Muscle of back (tissue), 11 donors: Measurements from ENCODE around the gene EFCAB6. TPM values are rescaled to one million over a fixed set of nuclear protein-coding genes. Genes with fewer than 3 reads are reported as not detected.

Experiments
- DNase-seq, 3 donors: peaks; one replicate each; pipeline versions ENCODE4 v3.0.0 to v3.0.0-alpha.2; 2013
- polyA plus RNA-seq, 10 donors: library from polyadenylated mRNA; unstranded; fragments of 120-200 nt; gene quantifications; one replicate each; pipeline ENCODE4 v1.2.1, GENCODE V29; 2013; ENCODE audit not compliant: insufficient read length in 10 of 10

Gene EFCAB6
- polyA plus RNA-seq, 10 donors: 0.61 to 1.3 (median 0.80) TPM

DNA sequence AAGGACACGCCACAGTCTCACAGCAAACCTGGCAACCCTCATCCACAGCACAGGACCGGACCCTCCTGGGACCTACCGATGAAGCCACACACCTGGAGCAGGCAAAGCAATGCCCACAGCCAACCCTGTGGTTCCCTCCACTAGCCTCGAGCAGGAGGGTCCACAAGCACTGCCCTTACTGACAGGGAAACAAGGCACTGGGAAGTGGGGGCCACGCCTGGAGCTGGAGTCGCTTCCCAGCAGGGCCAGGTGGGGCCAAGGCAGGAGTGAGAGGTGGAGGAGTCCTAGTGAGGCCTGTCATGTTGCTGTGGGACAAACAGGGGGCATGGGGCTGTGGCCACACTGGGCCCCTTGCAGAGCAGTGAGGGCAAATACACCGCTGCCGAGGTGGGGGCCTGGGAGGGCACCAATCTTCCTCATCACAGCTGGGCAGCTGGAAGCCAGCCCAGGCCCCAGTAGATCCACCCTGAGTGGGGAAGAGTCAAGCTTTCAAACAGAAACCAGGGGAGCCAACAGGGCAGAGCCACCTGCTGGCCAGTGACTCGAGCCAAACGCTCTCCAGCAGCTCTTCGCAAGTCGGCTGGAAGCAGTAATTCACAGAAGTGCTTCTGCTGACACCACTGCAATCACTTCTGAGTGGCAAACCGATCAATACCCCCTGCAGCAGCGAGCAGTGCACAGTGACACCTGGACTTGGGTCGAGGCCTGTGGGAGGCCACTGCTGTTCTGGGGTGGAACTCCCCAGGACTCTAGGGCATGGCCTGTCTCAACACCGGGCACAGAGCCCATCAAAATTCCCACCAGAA lies 36.5 kb upstream of the EFCAB6 start:
- peak in 1 of 3 donors; percentile 57 for DNase-seq

DNA sequence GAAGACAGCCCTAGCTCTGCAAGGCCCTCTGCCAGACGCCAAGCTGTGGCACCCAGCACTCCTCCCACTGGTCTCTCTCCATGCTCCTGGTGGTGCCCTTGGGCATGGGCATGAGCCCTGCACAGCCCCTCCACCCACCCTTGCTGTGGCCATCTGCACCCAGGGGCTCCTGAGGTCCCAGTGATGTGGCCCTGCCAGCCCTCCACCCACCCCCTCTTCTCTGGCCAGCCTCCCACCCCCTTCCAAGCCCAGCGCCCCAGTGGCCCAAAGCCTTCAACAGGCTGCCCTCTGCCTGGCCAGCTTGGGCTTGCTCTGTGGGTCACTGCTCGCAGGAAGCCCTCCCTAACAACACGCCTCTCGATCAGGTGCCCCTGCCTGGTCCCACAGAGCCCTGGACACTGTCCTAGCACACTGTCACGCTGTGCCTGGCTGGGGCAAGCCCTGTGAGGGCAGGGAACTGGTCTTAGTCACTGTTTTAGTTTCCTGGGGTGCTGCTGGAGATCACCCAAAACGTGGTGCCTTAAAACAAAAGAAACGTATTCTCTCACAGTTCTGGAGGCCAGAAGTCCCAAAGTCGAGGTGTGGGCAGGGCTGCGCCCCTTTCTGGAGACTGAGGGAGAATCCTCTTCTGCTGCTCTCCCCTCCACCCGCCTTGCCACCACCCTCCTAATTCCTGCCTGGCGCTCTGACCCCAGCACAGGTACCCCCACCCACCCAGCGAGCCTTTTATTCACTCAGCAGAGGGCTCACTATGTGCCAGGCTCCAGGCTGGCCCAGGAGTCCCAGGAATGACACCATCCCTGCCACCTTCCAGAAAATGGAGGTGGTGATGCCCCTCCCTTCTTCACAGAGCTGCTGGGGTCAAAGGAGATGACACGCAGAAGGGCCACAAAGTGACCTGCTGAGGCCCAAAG lies 35.5 kb upstream of the EFCAB6 start:
- DNase-seq: no peak

DNA sequence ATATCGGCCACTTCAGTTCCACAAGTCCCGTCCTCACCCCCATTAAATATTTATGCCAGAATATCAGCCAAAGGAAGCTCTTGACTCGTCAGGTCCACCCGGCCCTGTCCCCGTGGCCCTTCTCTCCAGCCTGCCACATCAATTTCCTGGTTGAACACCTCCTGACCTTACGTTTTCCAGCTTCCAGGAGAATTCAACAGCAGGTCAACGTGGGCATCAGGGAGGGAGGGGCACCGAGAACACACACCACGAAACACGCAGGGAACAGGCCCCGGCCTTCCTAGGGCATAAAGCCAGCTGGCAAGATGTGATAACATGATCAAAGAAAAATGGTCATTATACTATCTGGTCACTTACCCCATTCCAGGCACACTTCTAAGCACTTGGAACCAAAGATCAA lies 34.9 kb upstream of the EFCAB6 start:
- DNase-seq: no peak

DNA sequence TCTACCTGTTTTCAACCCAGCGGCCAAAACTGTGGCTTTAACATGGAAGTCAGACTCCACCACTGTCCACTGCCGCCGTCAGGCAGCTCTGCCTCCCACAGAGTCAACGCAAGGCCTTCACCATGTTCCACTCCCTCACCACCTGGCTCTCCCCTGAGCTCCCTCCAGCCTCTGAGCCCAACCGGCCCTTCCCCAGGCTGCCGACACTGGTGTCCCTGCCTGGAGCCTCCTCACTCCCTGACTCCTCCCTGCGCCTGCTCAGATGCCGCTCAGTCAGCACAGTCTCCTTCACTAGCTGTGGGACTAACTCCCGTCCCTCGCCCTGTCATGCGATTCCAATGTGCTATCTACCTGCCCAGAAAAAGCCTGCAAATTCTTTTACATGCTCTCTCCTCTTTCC lies 33.9 kb upstream of the EFCAB6 start:
- DNase-seq: no peak

DNA sequence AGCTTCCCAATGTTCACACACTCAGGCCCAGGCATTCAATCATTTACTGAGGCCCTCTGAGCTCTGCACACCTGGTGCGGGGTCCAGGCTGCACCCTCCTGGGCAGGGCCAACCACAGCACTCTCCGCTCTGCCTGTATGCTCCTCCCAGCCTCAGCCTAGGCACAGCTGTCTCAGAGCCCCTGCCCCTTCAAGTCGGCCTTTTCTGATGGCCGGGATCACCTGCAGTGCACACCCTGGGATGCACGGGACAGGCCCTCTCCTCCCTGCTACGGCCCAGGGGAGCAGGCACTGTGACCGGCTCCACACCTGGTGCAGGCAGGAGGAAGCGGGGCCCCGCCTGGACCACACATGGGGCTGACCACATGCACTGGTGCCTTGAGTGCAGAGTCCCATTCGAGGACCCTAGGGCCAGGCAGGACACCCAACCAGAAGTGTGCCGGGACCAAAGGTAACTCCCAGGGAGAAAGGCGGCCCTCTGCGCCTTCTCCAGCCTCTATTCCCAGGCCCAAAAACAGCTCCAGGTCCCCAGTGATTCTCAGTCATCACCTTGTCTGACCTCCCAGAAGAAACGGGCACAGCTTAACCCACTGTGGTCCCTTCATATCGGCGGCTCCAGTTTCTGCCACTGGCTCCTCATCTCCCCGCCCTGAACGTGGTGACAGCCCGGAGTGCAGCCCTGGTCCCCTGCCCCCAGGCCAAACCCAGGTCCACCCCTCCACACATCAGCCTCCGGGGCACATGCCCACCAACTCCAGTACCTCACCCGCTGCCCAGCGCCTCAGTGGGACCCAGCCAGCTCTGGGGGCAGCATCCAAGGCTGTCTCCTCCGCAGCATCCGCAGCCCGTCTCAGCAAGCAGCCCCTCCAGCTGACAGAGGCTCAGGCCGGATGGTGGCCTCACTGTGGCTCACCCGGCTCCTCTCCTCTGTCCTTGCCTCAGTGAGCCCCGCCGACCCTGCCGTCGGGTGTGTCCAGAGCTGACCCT lies 32.7 kb upstream of the EFCAB6 start:
- DNase-seq: no peak

DNA sequence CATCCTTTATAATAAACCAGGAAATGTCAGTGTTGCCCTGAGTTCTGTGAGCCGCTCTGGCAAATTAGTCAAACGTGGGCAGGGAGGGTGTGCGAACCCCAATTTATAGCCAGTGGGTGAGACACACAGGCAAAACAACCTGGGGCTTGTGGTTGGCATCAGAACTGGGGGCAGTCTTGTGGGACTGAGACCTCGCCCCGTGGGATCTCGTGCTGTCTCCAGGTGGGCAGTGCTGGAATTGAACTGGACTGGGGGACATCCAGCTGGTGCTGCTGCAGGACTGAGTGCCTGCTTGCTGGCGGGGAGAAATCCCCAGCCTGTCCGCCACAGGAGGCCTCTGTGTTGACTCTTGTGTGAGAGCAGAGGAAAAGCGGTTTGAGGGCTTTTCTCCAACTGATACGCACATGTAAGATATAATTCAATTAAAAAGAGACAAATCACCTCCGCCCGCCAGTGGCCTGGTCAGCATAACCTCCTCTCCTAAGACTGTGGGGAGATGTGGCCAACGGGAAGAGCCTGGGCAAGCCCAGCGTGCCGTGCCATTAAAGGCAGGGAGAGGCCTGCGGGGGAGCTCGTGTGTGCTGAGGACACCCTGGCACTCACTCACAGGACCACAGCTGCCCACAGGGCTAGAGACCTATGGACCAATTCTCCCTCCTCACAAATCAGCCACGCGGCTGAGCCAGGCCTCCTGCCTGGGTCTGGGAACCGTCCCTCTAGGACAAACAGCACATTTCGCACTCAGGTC lies 31.9 kb upstream of the EFCAB6 start:
- DNase-seq: no peak

DNA sequence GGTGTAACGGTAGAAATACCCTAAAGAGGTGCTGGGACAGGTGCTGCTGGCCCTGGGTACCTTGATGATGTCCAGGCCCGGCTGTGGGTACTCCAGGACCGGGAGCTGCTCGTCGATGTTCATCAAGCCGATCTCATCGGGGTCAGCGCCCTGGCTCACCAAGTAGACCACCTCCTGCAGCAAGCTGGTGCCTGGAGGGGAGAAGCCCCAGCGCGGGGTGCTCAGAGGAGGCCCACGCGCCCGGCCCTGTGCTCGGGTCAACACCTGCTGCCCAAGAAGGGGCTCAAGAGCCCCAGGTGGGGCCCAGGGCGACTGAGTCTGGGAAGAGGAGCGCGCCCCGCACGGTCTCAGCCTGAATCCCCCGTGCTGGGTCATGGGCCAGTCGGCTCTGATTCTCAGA lies 29.6 kb upstream of the EFCAB6 start:
- no peak for DNase-seq

DNA sequence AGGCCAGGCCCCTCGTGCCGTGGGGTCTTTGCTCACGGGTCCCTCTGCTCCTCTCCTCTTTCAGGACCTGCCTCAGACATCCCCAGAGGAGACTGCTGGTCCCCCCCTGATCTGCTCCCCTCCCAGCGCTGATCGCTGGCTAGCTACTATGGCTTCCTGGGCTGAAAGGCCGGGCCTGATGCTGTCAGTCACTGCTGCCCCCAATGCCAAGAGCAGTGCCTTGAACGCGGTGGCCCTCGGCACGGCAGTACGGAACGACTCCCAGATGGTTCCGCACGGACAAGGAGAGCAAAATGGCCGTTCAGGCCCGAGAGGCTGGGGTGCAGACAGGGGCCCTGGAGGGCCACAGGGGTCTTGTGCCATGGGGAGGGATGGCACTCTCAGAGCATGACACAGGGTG lies 28.7 kb upstream of the EFCAB6 start:
- DNase-seq: no peak

DNA sequence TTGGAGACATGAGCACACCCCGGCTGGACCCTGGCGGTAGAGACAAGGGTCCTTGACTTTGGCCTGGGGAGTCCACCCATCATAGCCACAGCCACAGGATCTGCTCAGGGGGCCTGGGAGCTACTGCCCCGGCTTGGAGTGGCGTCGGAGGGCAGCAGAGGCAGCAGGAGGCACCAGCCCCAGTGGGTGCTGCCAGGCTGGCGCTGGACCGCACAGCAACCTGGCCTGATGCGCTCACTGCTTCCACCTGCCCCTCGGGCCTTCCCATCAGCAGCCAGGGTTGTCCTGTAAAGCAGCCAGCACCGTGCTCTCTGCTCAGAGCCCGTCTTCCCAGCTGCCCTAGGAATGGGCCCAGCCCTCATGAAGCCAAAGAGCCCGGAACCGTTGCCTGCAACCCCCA lies 28.3 kb upstream of the EFCAB6 start:
- DNase-seq: no peak

DNA sequence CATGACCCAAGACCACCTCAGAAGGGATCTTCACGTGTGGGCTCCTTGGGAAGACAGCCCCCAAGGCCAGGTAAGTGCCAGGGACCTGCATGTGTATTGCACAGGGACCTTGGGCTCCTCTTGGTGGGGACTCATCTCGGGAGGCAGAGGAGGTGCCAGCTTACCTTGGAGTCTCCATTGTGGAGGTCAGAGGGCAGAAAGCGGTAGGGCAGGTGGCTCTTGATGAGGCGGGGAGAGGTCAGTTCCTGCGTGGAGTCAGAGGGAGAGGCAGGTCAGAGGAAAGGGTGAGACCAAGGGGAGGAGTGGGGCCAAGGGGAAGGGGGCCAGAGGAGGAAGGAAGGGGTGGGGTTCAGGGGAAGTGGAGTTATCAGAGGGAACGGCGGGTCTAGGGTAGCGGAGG lies 27.7 kb upstream of the EFCAB6 start:
- no peak for DNase-seq

DNA sequence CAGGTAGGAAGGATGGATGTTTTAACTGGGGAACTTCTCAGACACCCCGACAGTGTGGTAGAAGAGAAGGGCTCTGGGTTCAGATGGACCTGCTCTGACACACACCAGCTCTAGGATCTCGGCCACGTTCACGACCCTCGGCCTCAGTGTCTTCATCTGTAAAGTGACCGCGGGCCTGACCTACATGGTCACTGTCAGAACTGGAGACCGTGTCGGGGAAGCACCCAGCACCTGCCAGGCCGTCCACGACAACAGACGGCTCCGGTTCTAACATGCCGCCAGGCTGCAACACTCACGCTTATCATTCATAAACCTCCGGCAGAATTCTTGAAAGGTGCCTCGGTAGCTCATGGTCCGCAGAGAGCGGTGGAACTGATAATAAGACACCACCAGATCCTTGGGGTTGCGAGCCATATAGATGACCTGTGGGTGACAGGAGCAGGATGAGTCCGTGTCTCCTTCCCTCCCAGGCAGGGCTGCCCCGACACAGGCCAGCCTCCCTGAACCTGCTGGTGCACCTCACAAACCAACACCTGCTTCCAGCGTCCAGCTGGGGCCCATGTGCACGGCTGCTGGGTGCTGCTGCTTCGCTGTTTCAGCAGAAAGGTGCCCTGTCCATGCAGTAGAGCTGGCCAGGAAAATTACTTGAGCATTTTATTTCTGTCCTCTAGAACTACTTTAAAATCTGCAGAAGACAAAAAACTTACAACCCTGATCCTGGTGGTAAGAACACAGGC lies 26.6 kb upstream of the EFCAB6 start:
- DNase-seq: no peak

DNA sequence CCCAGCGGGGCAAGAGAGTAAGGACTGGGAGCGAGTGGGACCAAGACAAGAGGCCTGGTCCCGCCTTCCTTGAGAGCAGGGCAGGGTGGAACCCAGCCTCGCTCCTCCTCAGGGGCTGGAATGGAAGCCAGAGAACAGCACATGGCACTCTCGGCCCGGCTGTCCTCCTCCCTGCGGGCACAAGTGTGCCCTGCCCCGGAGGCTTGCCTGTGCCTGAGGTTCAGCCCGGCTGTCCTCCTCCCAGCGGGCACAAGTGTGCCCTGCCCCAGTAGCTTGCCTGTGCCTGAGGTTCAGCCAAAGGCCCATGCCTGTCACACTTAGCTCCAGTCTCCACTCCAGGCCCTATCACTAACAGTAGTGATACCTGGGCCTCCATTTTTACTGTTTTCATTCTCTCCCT lies 26.1 kb upstream of the EFCAB6 start:
- DNase-seq: no peak

DNA sequence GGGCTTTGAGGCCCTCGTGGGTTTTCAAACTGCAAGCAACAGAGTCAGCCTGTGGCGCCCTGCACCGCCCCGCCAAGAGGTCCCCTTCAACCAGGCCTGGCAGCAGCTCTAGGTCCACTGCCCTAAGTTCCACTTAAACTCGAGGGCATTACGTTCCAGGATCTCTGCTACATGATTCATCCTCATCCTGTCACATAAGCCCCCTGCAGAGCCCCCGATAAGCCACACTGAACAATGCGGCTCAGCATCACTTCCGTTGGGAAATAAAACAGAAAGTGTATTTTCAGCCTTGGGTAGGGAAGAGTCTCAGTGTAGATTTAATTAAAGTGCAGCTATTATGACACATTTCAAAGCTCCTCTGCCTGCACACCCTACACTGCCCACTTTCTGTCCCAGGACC lies 25.6 kb upstream of the EFCAB6 start:
- DNase-seq: no peak

DNA sequence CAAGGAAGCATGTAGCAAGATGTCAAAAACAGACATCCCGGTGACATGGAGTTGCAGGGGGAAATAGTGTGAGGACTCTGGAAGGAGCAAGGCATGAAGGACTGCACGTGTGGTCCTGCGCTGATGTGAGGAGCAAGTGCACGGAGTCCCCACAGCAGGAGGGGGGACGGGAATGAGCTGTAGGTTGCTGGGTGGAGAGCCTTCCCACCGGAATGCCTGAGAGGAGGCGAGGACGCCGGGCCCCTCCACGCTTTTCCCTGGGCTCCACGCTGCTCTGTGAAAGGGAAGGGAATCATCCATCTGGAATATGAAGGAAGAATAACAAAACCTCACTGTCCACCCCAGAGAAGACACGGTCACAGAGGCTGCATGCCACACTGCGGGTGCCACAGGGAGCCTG lies 23.6 kb upstream of the EFCAB6 start:
- no peak for DNase-seq

DNA sequence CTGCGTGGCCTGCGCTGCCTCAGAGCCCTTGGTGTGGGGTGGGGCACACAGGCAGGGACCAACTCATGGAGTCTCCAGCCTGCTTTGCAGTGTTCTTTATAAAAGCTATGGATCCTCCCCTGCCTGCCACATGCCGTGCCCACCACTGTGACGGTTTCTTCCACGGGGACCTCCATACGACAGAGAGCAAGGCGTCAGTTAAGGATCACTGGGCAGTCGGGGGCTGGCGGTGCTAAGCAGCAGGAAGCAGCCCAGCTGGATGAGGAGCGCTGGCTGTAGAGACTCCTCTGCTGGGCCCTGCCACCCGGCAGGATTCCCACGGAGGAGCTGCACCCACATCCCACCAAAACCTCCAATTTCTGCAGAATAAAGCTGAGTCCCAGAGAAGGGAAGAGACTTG lies 23.1 kb upstream of the EFCAB6 start:
- DNase-seq: no peak

DNA sequence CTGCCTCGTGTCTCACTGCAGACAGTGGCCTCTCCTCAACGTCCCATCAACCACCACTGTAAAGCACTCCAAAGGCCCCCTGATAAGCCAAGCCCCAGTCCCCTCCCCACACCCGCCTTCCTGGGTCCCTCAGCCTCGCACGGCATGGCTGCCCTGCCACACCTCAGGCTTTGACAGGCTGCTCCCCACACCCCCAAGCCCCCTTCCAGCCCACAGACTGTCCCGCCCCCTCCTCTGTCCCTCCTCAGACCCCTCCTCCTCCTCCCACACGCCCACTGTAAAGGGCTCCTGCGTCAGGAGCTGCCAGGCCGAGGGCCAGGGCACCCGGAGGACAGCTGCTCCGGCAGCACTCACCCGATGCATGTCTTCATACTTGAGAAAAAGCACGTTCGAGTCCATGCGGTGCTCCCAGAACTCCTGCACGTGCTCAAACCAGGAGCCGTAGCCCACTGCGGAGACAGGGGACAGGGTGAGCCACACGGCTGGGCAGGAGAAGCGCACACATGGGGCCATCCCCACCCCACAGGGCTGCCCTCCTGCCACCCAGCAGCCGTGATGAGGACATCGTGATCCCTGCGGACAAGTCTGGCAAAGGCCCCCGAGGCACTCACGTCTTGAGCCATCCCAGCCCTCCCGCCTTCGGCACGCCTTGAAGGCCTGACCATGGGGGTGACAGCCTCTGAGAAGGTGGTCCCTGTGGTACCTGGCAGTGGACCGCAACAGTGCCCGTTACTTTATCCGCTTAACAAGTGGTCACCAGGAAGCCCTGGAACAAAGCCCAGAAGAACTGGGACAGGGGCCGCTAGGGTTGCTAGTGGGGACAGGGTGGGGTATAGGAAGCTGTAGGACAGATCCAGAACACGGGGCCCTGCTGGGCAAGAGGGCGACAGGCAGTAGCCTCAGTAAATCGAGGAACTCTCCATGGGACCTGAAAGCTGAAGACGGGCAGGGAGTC lies 21.5 kb upstream of the EFCAB6 start:
- no peak for DNase-seq

DNA sequence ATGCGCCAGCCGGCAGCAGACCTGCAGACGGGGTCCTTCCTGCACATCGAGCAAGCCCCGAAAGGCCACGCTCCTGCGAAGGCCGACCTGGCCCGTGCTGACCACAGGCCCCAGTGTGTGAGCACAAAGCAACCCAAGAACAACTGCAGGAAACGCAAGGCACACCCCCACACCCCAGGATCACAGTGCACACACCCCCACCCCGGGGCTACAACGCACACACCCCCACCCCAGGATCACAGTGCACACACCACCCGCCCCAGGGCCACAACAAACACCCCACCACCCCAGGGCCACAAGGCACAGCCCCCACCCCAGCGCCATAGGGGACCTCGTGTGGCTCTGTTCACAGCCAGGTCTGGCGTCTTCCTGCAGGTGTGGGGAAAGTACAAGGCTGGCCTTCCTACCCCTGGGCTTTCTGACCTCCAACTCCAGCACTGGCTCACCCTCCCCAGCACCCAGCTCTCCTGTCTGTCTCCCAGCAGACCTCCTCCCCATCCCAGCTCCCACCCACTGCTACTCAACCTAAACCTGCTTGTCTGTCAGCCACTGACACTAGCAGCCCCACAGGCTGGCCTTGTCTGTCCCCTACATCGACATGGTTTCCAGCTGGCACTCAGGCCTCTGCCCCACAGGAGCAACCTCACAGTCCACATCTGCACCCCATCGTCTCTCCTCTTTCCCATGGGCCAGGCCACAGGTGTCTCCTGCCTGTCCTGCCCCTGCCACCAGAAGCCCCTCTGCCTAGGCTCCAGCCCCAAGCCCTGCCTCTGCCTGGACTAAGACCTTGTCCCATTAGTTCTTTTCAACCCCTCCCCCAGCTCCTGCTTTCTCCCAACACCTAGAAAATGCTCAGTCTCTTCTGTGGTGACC lies 20.5 kb upstream of the EFCAB6 start:
- DNase-seq: no peak
